ENCODE measurements around the gene TRRAP.

DNA sequence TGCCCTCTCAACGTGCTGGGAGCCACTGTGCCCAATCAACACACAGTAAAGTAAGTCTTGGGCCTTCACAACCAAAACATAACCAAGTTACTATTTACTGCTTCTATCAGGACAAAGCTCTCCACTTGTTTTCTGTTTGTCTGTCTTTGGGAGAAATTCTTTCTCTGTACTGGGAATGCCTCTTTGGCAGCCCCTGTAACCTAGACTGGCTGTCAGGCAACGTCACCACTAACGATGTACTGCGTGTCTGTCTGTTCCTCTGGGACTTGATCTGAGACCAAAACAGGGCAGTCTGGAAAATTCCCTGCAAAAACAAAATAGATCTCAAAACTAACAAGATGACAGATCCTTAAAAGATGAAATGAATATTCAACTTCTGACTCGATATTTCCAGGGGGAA is 152.6 kb downstream of the TRRAP start:
- TF ChIP-seq CTCF (IDR thresholded peaks at IDR 0.05) (no peak), POLR2A (IDR thresholded peaks at IDR 0.05) (no peak), POLR2AphosphoS5 (IDR thresholded peaks at IDR 0.05) (peak in 1 of 3 donors; percentile 27)
